HEK293T (cell line): ENCODE data around the gene CABP4.

Experiments used
- BHLHE40 ChIP-seq: fragments of 450-650 bp; IDR thresholded peaks from 2 replicates; pipeline ENCODE4 v1.6.1; 2016; ENCODE audit warnings: mild to moderate bottlenecking, moderate library complexity, borderline replicate concordance
- ELF4 ChIP-seq: fragments of 450-650 bp; IDR thresholded peaks from 2 replicates; pipeline ENCODE4 v1.6.1; 2017; ENCODE audit warnings: antibody characterized with exemption
- FOXM1 ChIP-seq: fragments of 450-650 bp; IDR thresholded peaks from 2 replicates; pipeline ENCODE4 v1.6.1; 2017; ENCODE audit warnings: mild to moderate bottlenecking, borderline replicate concordance
- LEF1 ChIP-seq: fragments of 450-650 bp; IDR thresholded peaks from 2 replicates; pipeline ENCODE4 v1.6.1; 2017; ENCODE audit warnings: mild to moderate bottlenecking, borderline replicate concordance
- ZNF384 ChIP-seq: fragments of 450-650 bp; IDR thresholded peaks from 2 replicates; pipeline ENCODE4 v1.6.1; 2016

- TF ChIP-seq FOXM1 (no peak), BHLHE40 (no peak), ELF4 (no peak), ZNF384 (no peak), LEF1 (no peak)
These were observed 47.3 kb downstream of the CABP4 start for GRCh38 chr11:67502328-67502979.
